H1 (cell line): Measurements from ENCODE around the gene RPS6KA2. TPM values are rescaled to one million over a fixed set of nuclear protein-coding genes. Genes with fewer than 3 reads are reported as not detected.

Source experiments
- CTCF ChIA-PET: fragments of 300-600 bp; sonication (Branson Sonifier 250); formaldehyde crosslinking; loops from one replicate; lab custom pipeline; 2021; ENCODE audit not compliant: partially characterized antibody; lab: Charles Lee
- POLR2A ChIA-PET: fragments of 300-600 bp; sonication (Branson Sonifier 250); formaldehyde crosslinking; loops from one replicate; lab custom pipeline; 2021; ENCODE audit warnings: inconsistent platforms; ENCODE audit not compliant: partially characterized antibody; lab: Charles Lee
- DNase-seq, 2 experiments: peaks; one replicate each; pipeline versions ENCODE4 v3.0.0 to v3.0.0-alpha.2; 2010 to 2022; ENCODE audit warnings: low spot score in 2 of 2, low read depth in 1 of 2, mixed read lengths in 1 of 2
- FAIRE-seq: peaks from 2 replicates; lab custom pipeline; 2011; peaks lifted over from hg19 to GRCh38; lab: Jason Lieb, UNC
- H2AFZ ChIP-seq: 2 replicates; pipeline ENCODE4 v1.8.1; 2012; ENCODE audit warnings: low read length, inconsistent platforms
- H2AK5ac ChIP-seq: 2 replicates; pipeline ENCODE4 v1.6.1; 2013; ENCODE audit warnings: low read depth, low read length
- H2BK120ac ChIP-seq: replicated peaks from 2 replicates; pipeline ENCODE3; 2013; ENCODE audit warnings: low read depth, low read length, inconsistent platforms
- H2BK12ac ChIP-seq: 2 replicates; pipeline ENCODE4 v1.6.1; 2013; ENCODE audit warnings: low read depth, low read length
- H2BK15ac ChIP-seq: 2 replicates; pipeline ENCODE4 v1.6.1; 2013; ENCODE audit warnings: low read length
- H2BK20ac ChIP-seq: 2 replicates; pipeline ENCODE4 v1.6.1; 2013; ENCODE audit warnings: low read length
- H2BK5ac ChIP-seq: 2 replicates; pipeline ENCODE4 v1.6.1; 2013; ENCODE audit warnings: low read depth, low read length
- H3K14ac ChIP-seq: 2 replicates; pipeline ENCODE4 v1.6.1; 2013; ENCODE audit warnings: inconsistent platforms; ENCODE audit not compliant: insufficient read length
- H3K18ac ChIP-seq: 2 replicates; pipeline ENCODE4 v1.6.1; 2013; ENCODE audit warnings: low read length; ENCODE audit errors: extremely low read depth
- H3K23ac ChIP-seq: 2 replicates; pipeline ENCODE4 v1.6.1; 2013; ENCODE audit warnings: inconsistent platforms; ENCODE audit not compliant: insufficient read length
- H3K23me2 ChIP-seq: 2 replicates; pipeline ENCODE4 v1.6.1; 2013; ENCODE audit warnings: low read depth, low read length
- H3K27ac ChIP-seq: 2 replicates; pipeline ENCODE4 v1.6.1; 2011; ENCODE audit warnings: low read depth, low read length, inconsistent platforms
- H3K27me3 ChIP-seq, 4 experiments: replicated peaks in 1 of 4; 1 replicate in 1 of 4; 2 replicates in 3 of 4; pipeline versions ENCODE4 v1.6.1 to v1.8.1; 2011 to 2013; ENCODE audit warnings: low read length in 3 of 4, mild to moderate bottlenecking in 3 of 4, inconsistent platforms in 2 of 4, mixed read lengths in 2 of 4, moderate library complexity in 1 of 4; ENCODE audit not compliant: control insufficient read depth in 3 of 4, insufficient read depth in 3 of 4; ENCODE audit errors: extremely low read depth in 1 of 4
- H3K36me3 ChIP-seq, 4 experiments: 2 replicates each; pipeline versions ENCODE4 v1.6.1 to v1.8.1; 2011 to 2013; ENCODE audit warnings: mild to moderate bottlenecking in 4 of 4, low read length in 3 of 4, moderate library complexity in 2 of 4, control low read depth in 1 of 4, inconsistent platforms in 1 of 4; ENCODE audit not compliant: insufficient read depth in 4 of 4, control insufficient read depth in 2 of 4
- H3K4ac ChIP-seq: replicated peaks from 2 replicates; pipeline ENCODE3; 2013; ENCODE audit warnings: low read length, low read depth, mixed read lengths, inconsistent platforms; ENCODE audit not compliant: insufficient read length
- H3K4me1 ChIP-seq, 4 experiments: replicated peaks in 1 of 4; 1 replicate in 1 of 4; 2 replicates in 3 of 4; pipeline versions ENCODE4 v1.6.1 to v1.8.1; 2011 to 2013; ENCODE audit warnings: low read length in 3 of 4, inconsistent platforms in 2 of 4, mixed read lengths in 1 of 4; ENCODE audit not compliant: insufficient read depth in 4 of 4, control insufficient read depth in 3 of 4
- H3K4me2 ChIP-seq, 2 experiments: 2 replicates each; pipeline versions ENCODE4 v1.6.1 to v1.8.1; 2011 to 2013; ENCODE audit warnings: low read depth in 2 of 2, low read length in 2 of 2, control low read depth in 1 of 2, inconsistent platforms in 1 of 2, mild to moderate bottlenecking in 1 of 2; ENCODE audit not compliant: insufficient read depth in 1 of 2
- H3K4me3 ChIP-seq, 4 experiments: fragments of 200-600, 300-600 bp in 1 of 4; sonication (generic), shearing (Covaris generic), sonication (Bioruptor Twin) in 1 of 4; 2 replicates each; pipeline versions ENCODE4 v1.5.1 to v1.8.1; 2011 to 2016; ENCODE audit warnings: low read length in 4 of 4, low read depth in 3 of 4, control low read depth in 2 of 4, inconsistent platforms in 2 of 4, mild to moderate bottlenecking in 2 of 4, mixed read lengths in 1 of 4, moderate library complexity in 1 of 4; ENCODE audit not compliant: insufficient read depth in 2 of 4; ENCODE audit errors: extremely low read depth in 1 of 4
- H3K56ac ChIP-seq: replicated peaks from 2 replicates; pipeline ENCODE3; 2013; ENCODE audit warnings: low read depth, mild to moderate bottlenecking, mixed read lengths, low read length, inconsistent platforms; ENCODE audit not compliant: insufficient read length
- H3K79me1 ChIP-seq: 2 replicates; pipeline ENCODE4 v1.6.1; 2013; ENCODE audit warnings: low read depth, low read length, control low read depth
- H3K79me2 ChIP-seq, 2 experiments: 2 replicates each; pipeline versions ENCODE4 v1.6.1 to v1.8.1; 2012 to 2013; ENCODE audit warnings: low read length in 2 of 2, mild to moderate bottlenecking in 2 of 2, inconsistent platforms in 1 of 2; ENCODE audit not compliant: insufficient read depth in 2 of 2, control insufficient read depth in 1 of 2
- H3K9ac ChIP-seq, 4 experiments: replicated peaks in 1 of 4; 1 replicate in 1 of 4; 2 replicates in 3 of 4; pipeline versions ENCODE4 v1.6.1 to v1.8.1; 2011 to 2013; ENCODE audit warnings: low read depth in 3 of 4, low read length in 3 of 4, control low read depth in 2 of 4, mild to moderate bottlenecking in 2 of 4, moderate library complexity in 2 of 4, inconsistent platforms in 1 of 4; ENCODE audit errors: extremely low read depth in 1 of 4
- H3K9me3 ChIP-seq, 2 experiments: 2 replicates each; pipeline versions ENCODE4 v1.6.1 to v1.8.1; 2012 to 2013; ENCODE audit warnings: mild to moderate bottlenecking in 2 of 2, moderate library complexity in 2 of 2, control low read depth in 1 of 2, inconsistent platforms in 1 of 2, low read depth in 1 of 2, low read length in 1 of 2, mixed read lengths in 1 of 2; ENCODE audit not compliant: insufficient read depth in 2 of 2
- H4K20me1 ChIP-seq, 2 experiments: replicated peaks in 1 of 2; 2 replicates each; pipeline versions ENCODE3 to v1.8.1; 2011 to 2013; ENCODE audit warnings: inconsistent platforms in 2 of 2, low read length in 2 of 2, mild to moderate bottlenecking in 1 of 2; ENCODE audit not compliant: insufficient read depth in 2 of 2, control insufficient read depth in 1 of 2
- H4K5ac ChIP-seq: 2 replicates; pipeline ENCODE4 v1.6.1; 2013; ENCODE audit warnings: low read length, low read depth, mixed read lengths, inconsistent platforms; ENCODE audit not compliant: insufficient read length
- H4K8ac ChIP-seq: 2 replicates; pipeline ENCODE4 v1.8.0; 2013; ENCODE audit warnings: mild to moderate bottlenecking, moderate library complexity, low read length, inconsistent platforms; ENCODE audit not compliant: insufficient read depth; ENCODE audit errors: extremely low read depth
- H4K91ac ChIP-seq: replicated peaks from 2 replicates; pipeline ENCODE3; 2013; ENCODE audit warnings: low read length, mixed read lengths, inconsistent platforms; ENCODE audit not compliant: insufficient read length
- CREB1 ChIP-seq: IDR thresholded peaks from 2 replicates; pipeline ENCODE4 v1.6.1; 2012; ENCODE audit warnings: inconsistent platforms
- EZH2 ChIP-seq: fragments of 200-600 bp; sonication (generic); IDR thresholded peaks from 2 replicates; pipeline ENCODE4 v1.7.1; 2012; ENCODE audit warnings: low read depth, mild to moderate bottlenecking, moderate library complexity, low read length, inconsistent platforms; ENCODE audit not compliant: severe bottlenecking
- NANOG ChIP-seq: IDR thresholded peaks from 2 replicates; pipeline ENCODE4 v1.6.1; 2011; ENCODE audit warnings: low read length, low read depth, mild to moderate bottlenecking, inconsistent platforms; ENCODE audit not compliant: insufficient read depth, poor library complexity, severe bottlenecking
- PHF8 ChIP-seq: fragments of 200-600 bp; sonication (generic); conservative IDR thresholded peaks from 2 replicates; pipeline ENCODE4 v1.7.1; 2012; ENCODE audit warnings: low read depth, mild to moderate bottlenecking, inconsistent platforms, low read length, moderate library complexity
- POLR2AphosphoS5 ChIP-seq: IDR thresholded peaks from 2 replicates; pipeline ENCODE4 v1.6.1; 2011; ENCODE audit warnings: low read depth, low read length
- SIX5 ChIP-seq: IDR thresholded peaks from 2 replicates; pipeline ENCODE4 v1.6.1; 2011; ENCODE audit warnings: mild to moderate bottlenecking, low read depth, low read length
- WGBS, 2 experiments: shearing (Covaris generic) in 1 of 2; methylation state at CpG; one replicate each; pipeline versions ENCODE4 v1.1.6 to v1.1.7; 2013 to 2015; ENCODE audit warnings: low lambda C conversion rate in 2 of 2, mixed read lengths in 2 of 2, inconsistent platforms in 1 of 2, low coverage in 1 of 2, missing lambda C conversion rate in 1 of 2; ENCODE audit not compliant: insufficient replicate concordance in 2 of 2, insufficient coverage in 1 of 2, insufficient read length in 1 of 2; ENCODE audit errors: extremely low coverage in 1 of 2, missing lambda C conversion rate in 1 of 2; 5-methylcytosine and 5-hydroxymethylcytosine counted together
- polyA plus RNA-seq, 7 experiments: library from polyadenylated mRNA; depleted of rRNA in 3 of 7; stranded (reverse) in 5 of 7; unstranded in 2 of 7; fragments of >200 nt in 5 of 7; fragments of 200-250 nt in 2 of 7; gene quantifications; 1 replicate in 5 of 7; 2 replicates in 1 of 7; 4 replicates in 1 of 7; pipeline versions ENCODE4 v1.2.1 to v1.2.3, GENCODE V29; 2011 to 2013; ENCODE audit warnings: missing spikeins in 2 of 7, mixed read lengths in 2 of 7
- total RNA-seq: library from RNA; stranded (reverse); fragmentation: NEBNext Ultra II Directional; extraction: Animal tissue kit (Norgen Biotek cat#: 25700); gene quantifications from 2 replicates; pipeline ENCODE4 v1.2.1, GENCODE V29; 2021

RPS6KA2 gene
- total and polyA plus RNA-seq, 2 of the 8 experiments (the other 6 are each of a cell fraction or from before 2014, with no cell fraction given) = 8.8 to 25.7 TPM

DNA sequence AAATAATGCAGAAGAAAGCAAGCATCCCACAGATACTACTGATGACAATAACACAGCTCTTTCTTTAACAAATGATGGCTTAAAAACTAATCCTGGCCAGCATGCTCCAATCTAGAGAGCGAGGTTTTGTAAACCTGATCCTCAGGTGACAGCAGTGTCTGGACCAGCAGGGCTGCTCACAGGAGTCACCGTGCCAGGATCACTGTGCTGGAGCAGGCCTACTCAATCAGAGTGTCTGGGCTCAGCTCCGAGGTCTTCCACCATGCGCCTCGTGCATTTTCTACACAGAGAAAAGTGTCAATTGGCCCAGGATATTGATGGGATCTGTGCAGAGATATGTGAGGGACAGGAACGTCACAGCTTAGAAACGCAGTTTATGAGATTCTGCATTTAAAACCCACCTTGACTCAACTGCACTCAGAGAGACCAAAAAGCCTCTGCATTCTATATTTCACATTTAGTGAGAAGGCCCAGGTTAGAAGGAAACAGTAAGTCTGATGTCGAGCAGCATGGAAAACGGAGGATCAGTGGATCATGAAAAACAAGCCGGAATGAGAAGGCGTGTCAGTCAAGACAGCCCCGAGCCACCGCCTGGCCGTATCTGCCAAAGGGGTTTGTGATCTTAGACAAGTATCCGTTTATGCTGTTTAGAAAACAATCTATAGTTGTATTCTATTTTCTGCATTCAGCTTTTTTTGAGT lies 48.4 kb downstream of the RPS6KA2 start:
- no peaks in the 10 kb centered on the region for H3K27me3 ChIP-seq
- no peak for FAIRE-seq
- peaks cover 0 to 1% of the 10 kb centered on the region in 2 experiments for H4K20me1 ChIP-seq
- H3K23ac ChIP-seq = no peak overlapping the region
- no peak overlapping the region for H2BK5ac ChIP-seq
- no peak overlapping the region for H2AK5ac ChIP-seq
- no peak overlapping the region for H2BK15ac ChIP-seq
- H3K4me1 ChIP-seq = peaks cover 0 to 3% (median 0%) of the 10 kb centered on the region in 4 experiments; a peak in 1 of 7 replicates
- H3K4me3 ChIP-seq = no peak overlapping the region
- H2BK20ac ChIP-seq = no peak overlapping the region
- no peak overlapping the region for H3K4me2 ChIP-seq
- H3K9me3 ChIP-seq = peaks cover 2 to 6% of the 10 kb centered on the region in 2 experiments; a peak in 1 of 4 replicates
- no peak for TF ChIP-seq POLR2AphosphoS5
- no peak for TF ChIP-seq NANOG
- TF ChIP-seq EZH2 = no peak
- no peak for TF ChIP-seq SIX5
- no peak for TF ChIP-seq CREB1
- no peak for TF ChIP-seq PHF8
- no peak overlapping the region for H3K18ac ChIP-seq
- no peak overlapping the region for H3K56ac ChIP-seq
- H3K14ac ChIP-seq = no peak overlapping the region
- H2BK120ac ChIP-seq = no peak overlapping the region
- no peak overlapping the region for H4K91ac ChIP-seq
- H3K36me3 ChIP-seq = peaks cover 0 to 2% (median 0%) of the 10 kb centered on the region in 4 experiments; a peak in 1 of 8 replicates
- ChIA-PET POLR2A (no interaction called here), CTCF (interaction anchor here (1.1 kb wide), 1 partner anchor 34 kb away, joined by 4 read pairs; no protein-coding TSS in a partner anchor)
- H3K79me2 ChIP-seq = peaks cover 0 to 8% of the 10 kb centered on the region in 2 experiments; a peak in 2 of 4 replicates
- DNase-seq = no peak
- H2AFZ ChIP-seq = no peak overlapping the region
- H4K5ac ChIP-seq = no peak overlapping the region
- WGBS, 2 experiments = 90% methylated on average over 15 of the region's 15 CpGs; no CpG with 5 or more reads in 1 of the 2 experiments
- H3K79me1 ChIP-seq = peaks cover 3% of the 10 kb centered on the region; the same call in 1 of the 2 replicates
- H4K8ac ChIP-seq = no peak overlapping the region
- H3K23me2 ChIP-seq = no peaks in the 10 kb centered on the region
- no peak overlapping the region for H2BK12ac ChIP-seq
- no peak overlapping the region for H3K4ac ChIP-seq
- H3K27ac ChIP-seq = no peak overlapping the region
- no peak overlapping the region for H3K9ac ChIP-seq
